ENCODE measurements around the gene ABLIM1. TPM values are rescaled to one million over a fixed set of nuclear protein-coding genes. Genes with fewer than 3 reads are reported as not detected.

The ABLIM1 gene
- total and polyA plus RNA-seq, 2 of the 4 experiments (the other 2 are of a cell fraction): 7.7 to 9.9 TPM

DNA sequence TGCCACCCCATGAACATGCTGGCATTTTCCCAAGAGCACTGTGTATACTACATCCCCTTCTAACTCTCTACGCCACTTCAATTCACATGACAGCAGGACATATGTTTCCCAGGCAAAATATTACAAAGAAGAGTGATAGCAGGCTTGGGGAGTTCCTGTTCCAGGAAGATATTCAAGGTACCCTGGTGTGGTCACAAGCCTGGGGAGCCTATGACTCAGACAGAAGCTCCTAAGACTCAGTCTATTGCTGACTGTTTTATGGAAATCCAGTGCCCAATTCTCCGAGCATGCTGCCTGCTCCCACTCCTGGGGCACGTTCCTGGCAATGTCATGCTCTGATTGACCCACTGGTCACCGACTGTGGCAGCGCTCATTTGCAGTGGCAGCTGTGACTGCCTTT is 23.5 kb upstream of the ABLIM1 start:
- in situ Hi-C loops (cut with MboI; ENCODE audit: low sequenced_read_pairs): no loop called here
- Histone ChIP-seq H4K91ac (ENCODE audit: insufficient read depth, low read depth, low read length) (no peak overlapping the region), H3K4me1 (ENCODE audit: control insufficient read depth, insufficient read depth, low read length) (peaks cover 10% of the 10 kb centered on the region), H3K36me3 (ENCODE audit: control insufficient read depth, insufficient read depth, low read length) (no peaks in the 10 kb centered on the region), H3K27me3 (ENCODE audit: control insufficient read depth, insufficient read depth, low read length) (no peaks in the 10 kb centered on the region), H4K20me1 (ENCODE audit: insufficient read depth, low read length) (no peaks in the 10 kb centered on the region), H4K5ac (ENCODE audit: low read depth, low read length) (no peak overlapping the region), H3K9me3 (ENCODE audit: control insufficient read depth, insufficient read depth, low read length) (no peaks in the 10 kb centered on the region), H3K79me1 (ENCODE audit: low read depth in 1 of 2, low read length in 2 of 2) (peaks cover 0 to 3% of the 10 kb centered on the region in 2 experiments; a peak in 1 of 4 replicates), H3K9me1 (ENCODE audit: insufficient read depth, low read length) (peaks cover 18% of the 10 kb centered on the region), H2AK5ac (ENCODE audit: low read depth, low read length) (peak overlapping the region; percentile 56; the same call in 1 of the 2 replicates), H2AFZ (replicated peaks; ENCODE audit: low read length, poor library complexity) (peak overlapping the region; percentile 12), H3K14ac (replicated peaks; ENCODE audit: low read depth, low read length) (peak overlapping the region; percentile 64), H3K9ac (ENCODE audit: low read depth, low read length) (no peak overlapping the region), H3K4me3 (ENCODE audit: insufficient read depth, low read depth, low read length) (no peak overlapping the region), H3K27ac (ENCODE audit: insufficient read depth, low read length) (no peak overlapping the region), H2AK9ac (replicated peaks; ENCODE audit: low read depth, low read length, poor library complexity) (no peak overlapping the region), H3K4me2 (ENCODE audit: low read depth, low read length) (no peak overlapping the region), H3K23ac (ENCODE audit: low read depth, low read length) (no peak overlapping the region), H3K4ac (ENCODE audit: low read depth, low read length) (peak overlapping the region; percentile 36), H2BK20ac (ENCODE audit: low read depth, low read length) (no peak overlapping the region), H2BK15ac (ENCODE audit: low read depth, low read length) (no peak overlapping the region; the same call in 2 of the 3 replicates), H3K56ac (ENCODE audit: extremely low read depth, insufficient read depth, low read length) (no peak overlapping the region), H4K8ac (ENCODE audit: low read depth in 2 of 2, low read length in 2 of 2) (no peak overlapping the region), H3K18ac (ENCODE audit: low read depth, low read length) (no peak overlapping the region), H2BK5ac (ENCODE audit: low read depth, low read length, poor library complexity, severe bottlenecking) (no peak overlapping the region), H2BK120ac (ENCODE audit: low read depth, low read length) (0 out of 2 replicates have a peak overlapping the region, but pooled peaks have one; percentile 19)
- intact Hi-C loops (cut with micrococcal nuclease): loop anchor here (5.0 kb wide), 1 partner anchor 49 kb away; no protein-coding TSS in a partner anchor
- ChIA-PET POLR2A (ENCODE audit: unreplicated experiment) (no interaction called here), CTCF (interaction anchor here (1.0 kb wide), 1 partner anchor 47 kb away, joined by 3 read pairs; no protein-coding TSS in a partner anchor)
- dilution Hi-C loops (cut with HindIII; ENCODE audit: low sequenced_read_pairs, unreplicated experiment): no loop called here
- DNase-seq (peak; percentile 31), ATAC-seq (ENCODE audit: low read depth) (no peak)
- TF ChIP-seq RAD21 (IDR thresholded peaks at IDR 0.05; ENCODE audit: low read length): no peak
- no peak for TF ChIP-seq MXI1 (IDR thresholded peaks at IDR 0.05; ENCODE audit: borderline replicate concordance, low read depth, low read length)
- no peak for TF ChIP-seq RCOR1 (IDR thresholded peaks at IDR 0.05; ENCODE audit: insufficient replicate concordance, low read length)
- TF ChIP-seq, protein P1, sequence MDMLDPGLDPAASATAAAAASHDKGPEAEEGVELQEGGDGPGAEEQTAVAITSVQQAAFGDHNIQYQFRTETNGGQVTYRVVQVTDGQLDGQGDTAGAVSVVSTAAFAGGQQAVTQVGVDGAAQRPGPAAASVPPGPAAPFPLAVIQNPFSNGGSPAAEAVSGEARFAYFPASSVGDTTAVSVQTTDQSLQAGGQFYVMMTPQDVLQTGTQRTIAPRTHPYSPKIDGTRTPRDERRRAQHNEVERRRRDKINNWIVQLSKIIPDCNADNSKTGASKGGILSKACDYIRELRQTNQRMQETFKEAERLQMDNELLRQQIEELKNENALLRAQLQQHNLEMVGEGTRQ (IDR thresholded peaks at IDR 0.05; ENCODE audit: low read depth, low read length): no peak
- TF ChIP-seq POLR2A (IDR thresholded peaks at IDR 0.05; ENCODE audit: low read depth, low read length): no peak
- TF ChIP-seq SMC3 (IDR thresholded peaks at IDR 0.05; ENCODE audit: low read depth, low read length): no peak
- no peak for TF ChIP-seq MAZ (IDR thresholded peaks at IDR 0.05; ENCODE audit: borderline replicate concordance, low read depth, low read length)
- TF ChIP-seq, protein P2, sequence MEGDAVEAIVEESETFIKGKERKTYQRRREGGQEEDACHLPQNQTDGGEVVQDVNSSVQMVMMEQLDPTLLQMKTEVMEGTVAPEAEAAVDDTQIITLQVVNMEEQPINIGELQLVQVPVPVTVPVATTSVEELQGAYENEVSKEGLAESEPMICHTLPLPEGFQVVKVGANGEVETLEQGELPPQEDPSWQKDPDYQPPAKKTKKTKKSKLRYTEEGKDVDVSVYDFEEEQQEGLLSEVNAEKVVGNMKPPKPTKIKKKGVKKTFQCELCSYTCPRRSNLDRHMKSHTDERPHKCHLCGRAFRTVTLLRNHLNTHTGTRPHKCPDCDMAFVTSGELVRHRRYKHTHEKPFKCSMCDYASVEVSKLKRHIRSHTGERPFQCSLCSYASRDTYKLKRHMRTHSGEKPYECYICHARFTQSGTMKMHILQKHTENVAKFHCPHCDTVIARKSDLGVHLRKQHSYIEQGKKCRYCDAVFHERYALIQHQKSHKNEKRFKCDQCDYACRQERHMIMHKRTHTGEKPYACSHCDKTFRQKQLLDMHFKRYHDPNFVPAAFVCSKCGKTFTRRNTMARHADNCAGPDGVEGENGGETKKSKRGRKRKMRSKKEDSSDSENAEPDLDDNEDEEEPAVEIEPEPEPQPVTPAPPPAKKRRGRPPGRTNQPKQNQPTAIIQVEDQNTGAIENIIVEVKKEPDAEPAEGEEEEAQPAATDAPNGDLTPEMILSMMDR (conservative IDR thresholded peaks at IDR 0.05; ENCODE audit: low read depth, low read length): no peak
- no TSS peak for BruUV-seq (replicated peaks)
- WGBS, 2 experiments (ENCODE audit: extremely low coverage in 2 of 2, insufficient read length in 1 of 2): 67% methylated on average over 4 of the region's 5 CpGs; no CpG with 5 or more reads in 1 of the 2 experiments

Measured in IMR-90 (cell line).